Natural killer cell (primary cell): ENCODE data around the gene CACNB2. TPM values are rescaled to one million over a fixed set of nuclear protein-coding genes. Genes with fewer than 3 reads are reported as not detected.

Source experiments
- ATAC-seq, 3 donors: fragments of 150-1000 bp in 2 of 3; fragments of 200-7000 bp in 1 of 3; cut with Tn5 transposase; 1 replicate in 1 of 3; 2 replicates in 2 of 3; pipeline ENCODE4 v1.10.0; 2021; ENCODE audit warnings: mild to moderate bottlenecking in 2 of 3, moderate library complexity in 2 of 3
- DNase-seq, 2 donors: peaks; one replicate each; pipeline versions ENCODE4 v3.0.0 to v3.0.0-alpha.2; 2013 to 2021; ENCODE audit warnings: mixed read lengths in 1 of 2
- H3K27ac ChIP-seq: one replicate; pipeline ENCODE4 v1.5.1; 2013; ENCODE audit warnings: mild to moderate bottlenecking, low read length
- H3K27me3 ChIP-seq: one replicate; pipeline ENCODE4 v1.6.1; 2013; ENCODE audit warnings: low read length; ENCODE audit not compliant: control insufficient read depth, insufficient read depth
- H3K36me3 ChIP-seq: one replicate; pipeline ENCODE4 v1.6.1; 2013; ENCODE audit warnings: low read length; ENCODE audit not compliant: control insufficient read depth, insufficient read depth
- H3K4me1 ChIP-seq: one replicate; pipeline ENCODE4 v1.6.1; 2013; ENCODE audit warnings: low read length; ENCODE audit not compliant: control insufficient read depth, insufficient read depth
- H3K4me3 ChIP-seq: one replicate; pipeline ENCODE4 v1.5.1; 2013; ENCODE audit warnings: low read length
- H3K9me3 ChIP-seq: one replicate; pipeline ENCODE4 v1.6.1; 2013; ENCODE audit warnings: low read length; ENCODE audit not compliant: control insufficient read depth, insufficient read depth
- H3K27ac Mint-ChIP-seq, 2 donors: one replicate each; pipeline ENCODE4 v1.8.0; 2022; ENCODE audit warnings: mild to moderate bottlenecking in 2 of 2, mixed read lengths in 2 of 2, moderate library complexity in 1 of 2
- H3K27me3 Mint-ChIP-seq, 2 donors: one replicate each; pipeline ENCODE4 v1.8.0; 2022; ENCODE audit warnings: low read depth in 2 of 2, mixed read lengths in 2 of 2
- H3K36me3 Mint-ChIP-seq: one replicate; pipeline ENCODE4 v1.8.0; 2022; ENCODE audit warnings: mixed read lengths
- H3K4me1 Mint-ChIP-seq, 2 donors: one replicate each; pipeline ENCODE4 v1.8.0; 2022; ENCODE audit warnings: mixed read lengths in 2 of 2
- H3K4me3 Mint-ChIP-seq: one replicate; pipeline ENCODE4 v1.8.0; 2022; ENCODE audit warnings: mild to moderate bottlenecking, moderate library complexity, mixed read lengths
- H3K9me3 Mint-ChIP-seq, 2 donors: one replicate each; pipeline ENCODE4 v1.8.0; 2022; ENCODE audit warnings: mixed read lengths in 2 of 2
- WGBS: methylation state at CpG from one replicate; pipeline ENCODE4 v1.1.7; 2013; ENCODE audit warnings: missing lambda C conversion rate; ENCODE audit not compliant: insufficient coverage; 5-methylcytosine and 5-hydroxymethylcytosine counted together
- intact Hi-C: fragments of 100-400 bp; cut with micrococcal nuclease; formaldehyde crosslinking; loops from one replicate; pipeline ENCODE4 v1.14.2; 2022
- total RNA-seq, 4 donors: library from RNA; stranded (reverse); fragments of 120-200 nt in 1 of 4; gene quantifications; one replicate each; pipeline versions ENCODE4 v1.2.3 to v1.2.4, GENCODE V29; 2013 to 2022
- TF ChIP-seq, protein P1 (sequence below): fragments of 200-600 bp; IDR thresholded peaks from one replicate; pipeline ENCODE4 v1.8.0; 2022; ENCODE audit warnings: antibody characterized with exemption

The CACNB2 gene
- total RNA-seq, 3 donors from 2014 or later (not counting 1 experiment from before 2014, with no cell fraction given): not detected

DNA sequence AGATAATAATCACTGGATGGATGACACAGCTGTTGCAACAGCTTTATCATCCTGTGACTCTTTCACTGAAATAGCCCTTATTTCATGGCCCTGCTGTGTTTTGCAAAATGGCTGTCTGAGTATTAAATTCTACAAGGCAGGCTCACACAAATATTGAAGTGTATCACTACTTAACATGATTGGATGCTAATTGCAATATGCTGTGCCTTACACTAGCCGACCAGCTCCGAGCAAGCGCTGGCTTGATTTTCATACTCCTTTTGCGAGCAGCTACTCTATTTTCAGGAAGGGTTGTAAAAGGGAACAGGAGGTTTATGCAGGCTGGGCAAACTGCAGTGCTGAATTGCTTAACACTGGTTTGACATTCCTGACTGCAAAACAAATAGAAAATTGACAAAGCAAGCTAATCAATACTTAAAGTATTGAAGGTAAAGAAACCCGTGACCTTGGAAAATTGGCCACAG, 121.6 kb downstream of the CACNB2 start:
- Mint-ChIP-seq H3K4me1 (no peaks in the 10 kb centered on the region), H3K27ac (no peak overlapping the region), H3K36me3 (no peaks in the 10 kb centered on the region), H3K27me3 (peaks cover 0 to 2% of the 10 kb centered on the region in 2 donors), H3K4me3 (no peak overlapping the region), H3K9me3 (peaks cover 0 to 2% of the 10 kb centered on the region in 2 donors)
- Histone ChIP-seq H3K9me3 (no peaks in the 10 kb centered on the region), H3K27ac (no peak overlapping the region), H3K4me3 (no peak overlapping the region), H3K4me1 (no peaks in the 10 kb centered on the region), H3K27me3 (no peaks in the 10 kb centered on the region), H3K36me3 (no peaks in the 10 kb centered on the region)
- intact Hi-C loops: no loop called here
- DNase-seq (no peak), ATAC-seq (no peak)
- TF ChIP-seq, protein P1, sequence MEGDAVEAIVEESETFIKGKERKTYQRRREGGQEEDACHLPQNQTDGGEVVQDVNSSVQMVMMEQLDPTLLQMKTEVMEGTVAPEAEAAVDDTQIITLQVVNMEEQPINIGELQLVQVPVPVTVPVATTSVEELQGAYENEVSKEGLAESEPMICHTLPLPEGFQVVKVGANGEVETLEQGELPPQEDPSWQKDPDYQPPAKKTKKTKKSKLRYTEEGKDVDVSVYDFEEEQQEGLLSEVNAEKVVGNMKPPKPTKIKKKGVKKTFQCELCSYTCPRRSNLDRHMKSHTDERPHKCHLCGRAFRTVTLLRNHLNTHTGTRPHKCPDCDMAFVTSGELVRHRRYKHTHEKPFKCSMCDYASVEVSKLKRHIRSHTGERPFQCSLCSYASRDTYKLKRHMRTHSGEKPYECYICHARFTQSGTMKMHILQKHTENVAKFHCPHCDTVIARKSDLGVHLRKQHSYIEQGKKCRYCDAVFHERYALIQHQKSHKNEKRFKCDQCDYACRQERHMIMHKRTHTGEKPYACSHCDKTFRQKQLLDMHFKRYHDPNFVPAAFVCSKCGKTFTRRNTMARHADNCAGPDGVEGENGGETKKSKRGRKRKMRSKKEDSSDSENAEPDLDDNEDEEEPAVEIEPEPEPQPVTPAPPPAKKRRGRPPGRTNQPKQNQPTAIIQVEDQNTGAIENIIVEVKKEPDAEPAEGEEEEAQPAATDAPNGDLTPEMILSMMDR: no peak
- WGBS: 91% methylated on average over 5 of the region's 5 CpGs

DNA sequence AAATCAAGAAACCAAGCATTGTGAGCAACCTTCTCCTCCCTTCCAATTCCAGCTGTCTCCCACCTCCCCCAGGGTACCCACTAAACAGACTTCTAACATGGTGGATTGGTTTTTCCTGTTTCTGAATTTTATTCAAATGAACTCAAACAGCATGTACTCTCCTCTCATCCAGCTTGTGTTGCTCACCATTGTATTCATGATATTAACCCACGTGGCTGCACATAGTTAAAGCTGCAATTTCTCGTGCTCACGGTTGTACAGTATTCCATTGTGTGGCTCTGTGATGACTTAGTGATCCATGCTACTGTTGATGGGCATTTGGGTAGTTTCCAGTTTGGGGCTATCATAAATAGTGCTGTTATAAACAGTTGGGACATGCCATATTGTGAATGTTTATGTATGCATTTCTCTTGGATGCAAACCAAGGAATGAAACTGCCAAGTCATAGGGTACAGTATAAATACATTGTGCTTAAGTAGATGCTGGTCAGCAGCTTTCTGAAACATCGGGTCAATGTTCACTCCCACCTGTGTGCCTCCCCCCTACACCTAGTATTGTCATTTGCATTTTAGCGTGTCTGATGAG, 124.3 kb downstream of the CACNB2 start:
- TF ChIP-seq, protein P1: no peak
- no peak overlapping the region for H3K4me3 Mint-ChIP-seq
- Histone ChIP-seq H3K4me1 (no peaks in the 10 kb centered on the region), H3K9me3 (no peaks in the 10 kb centered on the region), H3K4me3 (no peak overlapping the region), H3K27ac (no peak overlapping the region), H3K27me3 (no peaks in the 10 kb centered on the region), H3K36me3 (no peaks in the 10 kb centered on the region)
- peaks cover 0 to 2% of the 10 kb centered on the region in 2 donors for H3K9me3 Mint-ChIP-seq
- no peak for ATAC-seq
- intact Hi-C loops: no loop called here
- no peak for DNase-seq
- no peaks in the 10 kb centered on the region for H3K4me1 Mint-ChIP-seq
- 73% methylated on average over 5 of the region's 5 CpGs for WGBS
- H3K36me3 Mint-ChIP-seq: no peaks in the 10 kb centered on the region
- H3K27me3 Mint-ChIP-seq: no peaks in the 10 kb centered on the region
- H3K27ac Mint-ChIP-seq: no peak overlapping the region

DNA sequence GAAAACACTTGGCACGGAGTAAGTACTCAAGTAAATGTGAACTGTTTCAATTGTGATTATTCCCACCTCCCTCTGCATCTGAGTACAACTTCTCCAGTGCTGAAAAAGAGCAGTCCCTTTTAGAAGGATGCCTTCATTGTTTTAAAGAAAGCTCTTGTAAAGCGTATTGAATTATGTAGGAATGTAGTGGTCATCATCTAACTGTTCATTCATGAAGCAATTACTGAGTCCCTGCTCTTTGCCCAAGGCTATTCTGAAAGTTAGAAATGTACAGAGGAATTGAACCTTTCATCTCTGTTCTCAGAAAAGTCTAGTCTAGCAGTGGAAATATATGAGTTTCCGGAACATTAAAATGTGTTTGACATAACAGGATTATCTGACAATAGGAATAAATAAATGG, 127.8 kb downstream of the CACNB2 start:
- H3K27me3 Mint-ChIP-seq: no peaks in the 10 kb centered on the region
- ATAC-seq (no peak), DNase-seq (no peak)
- no peaks in the 10 kb centered on the region for H3K27me3 ChIP-seq
- H3K36me3 Mint-ChIP-seq: no peaks in the 10 kb centered on the region
- no peak overlapping the region for H3K4me3 Mint-ChIP-seq
- TF ChIP-seq, protein P1: no peak
- intact Hi-C loops: no loop called here
- 88% methylated on average over 2 of the region's 3 CpGs for WGBS
- H3K36me3 ChIP-seq: no peaks in the 10 kb centered on the region
- H3K9me3 Mint-ChIP-seq: peaks cover 0 to 2% of the 10 kb centered on the region in 2 donors
- no peak overlapping the region for H3K27ac ChIP-seq
- no peaks in the 10 kb centered on the region for H3K9me3 ChIP-seq
- H3K27ac Mint-ChIP-seq: no peak overlapping the region
- no peak overlapping the region for H3K4me3 ChIP-seq
- H3K4me1 ChIP-seq: no peaks in the 10 kb centered on the region
- H3K4me1 Mint-ChIP-seq: no peaks in the 10 kb centered on the region

DNA sequence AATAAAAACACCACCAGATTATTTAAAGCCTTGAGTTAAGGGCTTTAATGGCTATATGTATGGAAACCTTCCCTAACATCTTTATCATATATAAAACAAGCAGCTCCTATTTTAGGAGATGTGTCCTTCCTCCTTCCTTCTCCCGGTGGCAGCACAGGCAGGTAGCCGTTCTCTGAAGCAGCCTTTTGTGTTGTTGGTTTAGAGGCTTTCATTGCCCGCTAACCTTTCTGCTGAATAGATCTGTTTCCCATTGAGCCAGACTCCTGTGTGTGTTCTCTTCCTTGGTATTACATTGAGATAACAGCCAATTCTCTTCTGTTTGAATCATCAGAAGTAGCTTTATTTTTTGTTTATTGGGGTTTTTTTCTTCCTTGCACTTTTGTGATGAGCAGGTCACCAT, 131.3 kb downstream of the CACNB2 start:
- Mint-ChIP-seq H3K9me3 (no peaks in the 10 kb centered on the region), H3K27me3 (peaks cover 0 to 2% of the 10 kb centered on the region in 2 donors), H3K36me3 (no peaks in the 10 kb centered on the region), H3K27ac (no peak overlapping the region), H3K4me1 (no peaks in the 10 kb centered on the region), H3K4me3 (no peak overlapping the region)
- no peaks in the 10 kb centered on the region for H3K36me3 ChIP-seq
- H3K9me3 ChIP-seq: no peaks in the 10 kb centered on the region
- WGBS: 93% methylated on average over 3 of the region's 3 CpGs
- intact Hi-C loops: no loop called here
- H3K27me3 ChIP-seq: no peaks in the 10 kb centered on the region
- DNase-seq: no peak
- H3K4me1 ChIP-seq: no peaks in the 10 kb centered on the region
- no peak overlapping the region for H3K27ac ChIP-seq
- TF ChIP-seq, protein P1: no peak
- H3K4me3 ChIP-seq: no peak overlapping the region
- no peak for ATAC-seq
